ENCODE data around the gene RREB1.
"Not testable (repeated sequence)": the region's sequence is repeated elsewhere in the genome, so short reads cannot be mapped to it uniquely, and the experiment has no call there.

RREB1 gene

DNA sequence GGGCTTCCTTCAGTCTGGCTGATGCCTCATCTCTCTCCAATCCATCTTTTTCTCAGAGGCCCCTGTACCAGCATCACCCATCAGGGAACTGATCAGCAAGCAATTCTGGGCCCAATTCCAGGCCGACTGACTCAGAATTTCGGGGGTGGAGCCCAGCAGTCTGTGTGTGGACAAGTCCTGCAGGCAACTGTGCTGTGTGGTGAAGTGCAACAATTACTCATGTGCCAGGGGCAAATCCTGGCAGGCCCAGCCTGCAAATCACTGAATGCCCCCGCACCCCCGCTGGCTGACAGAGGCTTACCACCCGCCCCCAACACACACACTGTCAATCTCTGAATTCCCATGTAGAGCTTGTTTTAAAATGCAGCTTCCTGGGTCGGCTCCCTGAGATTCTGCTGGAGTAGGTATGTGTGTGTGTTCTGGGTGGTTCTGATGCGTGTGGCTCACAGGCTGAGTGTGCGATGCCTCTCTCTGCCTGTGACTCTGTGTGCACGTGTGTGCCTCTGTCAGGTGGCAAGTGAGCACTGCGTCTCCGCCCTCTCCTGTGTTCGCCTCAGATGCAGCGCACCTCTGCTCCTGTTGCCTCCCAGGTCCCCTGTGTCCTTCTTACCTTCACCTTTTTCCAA is 159.8 kb downstream of the RREB1 start:
- DNase-seq, result no peak

- no peak for DNase-seq
Measured at GRCh38 chr6:7268362-7268761, 160.6 kb downstream of the RREB1 start.

DNA sequence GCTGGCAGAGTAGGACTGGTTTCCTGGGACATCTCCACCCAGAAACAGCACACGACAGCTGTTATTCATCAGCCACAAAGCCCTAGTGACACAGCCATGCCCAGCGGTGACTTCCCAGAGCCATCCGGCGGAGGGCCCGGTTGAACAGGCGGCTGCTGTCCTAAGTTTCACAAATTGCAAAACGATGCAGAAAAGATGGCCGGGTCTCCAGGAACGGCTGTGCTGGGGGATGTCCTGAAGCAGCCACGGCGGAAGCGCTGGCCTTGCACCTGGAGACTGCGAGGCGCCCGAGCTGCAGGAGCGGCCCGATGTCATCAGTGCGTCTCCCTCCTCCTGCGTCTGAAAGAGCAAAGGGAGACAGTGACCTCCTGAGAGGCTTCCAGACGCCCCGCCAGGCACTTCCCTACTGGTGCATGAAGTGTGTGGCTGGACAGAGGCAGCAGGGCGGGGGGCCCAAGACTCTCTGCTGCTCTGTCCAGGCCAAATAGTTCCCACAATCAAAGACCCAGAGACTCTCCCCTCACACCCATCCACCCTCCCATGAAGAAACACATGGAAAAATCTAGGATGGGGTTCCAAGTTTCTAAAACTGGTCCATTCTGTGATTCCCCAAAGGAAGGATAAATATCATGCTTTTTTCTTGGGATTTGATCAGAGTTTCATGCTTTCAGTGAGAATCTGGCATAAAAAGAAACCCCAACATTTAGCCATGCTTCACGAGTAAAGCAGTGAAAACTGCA is 161.2 kb downstream of the RREB1 start:
- no peak for DNase-seq

DNA sequence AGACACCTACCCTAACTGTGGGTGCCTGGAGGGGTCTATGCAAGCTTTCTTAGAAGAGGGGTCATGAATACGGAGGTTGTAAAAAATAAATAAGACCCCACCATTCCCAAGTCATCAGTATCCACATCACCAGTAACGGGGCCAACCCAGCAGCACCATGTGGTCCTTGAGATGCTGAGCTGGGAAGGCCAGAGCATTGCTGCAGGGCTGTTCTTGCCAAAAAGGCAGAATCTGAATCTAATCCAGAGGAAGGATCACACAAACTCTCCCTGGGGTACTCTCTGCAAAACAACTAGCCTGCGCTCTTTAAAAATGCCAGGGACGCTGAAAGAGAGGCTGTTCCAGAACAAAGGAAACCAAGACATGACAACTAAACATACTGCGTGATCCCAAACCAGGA is 162.1 kb downstream of the RREB1 start:
- DNase-seq, result no peak

GRCh38 chr6:7270320-7271204 is 162.8 kb downstream of the RREB1 start:
- DNase-seq, result no peak

- DNase-seq, result no peak
Measured at GRCh38 chr6:7271205-7271534, 163.4 kb downstream of the RREB1 start.

- no peak for DNase-seq
Measured at GRCh38 chr6:7273709-7274108, 165.9 kb downstream of the RREB1 start.

DNA sequence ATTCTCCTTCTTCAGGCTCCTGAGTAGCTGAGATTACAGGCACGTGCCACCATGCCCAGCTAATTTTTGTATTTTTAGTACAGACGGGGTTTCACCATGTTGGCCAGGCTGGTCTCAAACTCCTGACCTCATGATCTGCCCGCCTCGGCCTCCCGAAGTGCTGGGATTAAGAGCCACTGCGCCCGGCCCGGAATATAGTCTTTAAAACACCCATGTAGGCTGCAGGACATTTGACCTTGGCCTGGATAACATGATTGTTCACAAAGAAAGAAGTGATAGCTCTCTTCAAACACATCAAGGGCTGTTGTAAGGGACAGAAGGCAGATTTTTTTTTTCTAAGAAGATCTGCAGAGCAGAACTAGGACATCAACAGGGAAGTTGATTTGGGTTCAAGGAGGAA is 166.8 kb downstream of the RREB1 start:
- DNase-seq, result not testable (repeated sequence)

GRCh38 chr6:7276199-7276524 is 168.4 kb downstream of the RREB1 start:
- no peak for DNase-seq

DNA sequence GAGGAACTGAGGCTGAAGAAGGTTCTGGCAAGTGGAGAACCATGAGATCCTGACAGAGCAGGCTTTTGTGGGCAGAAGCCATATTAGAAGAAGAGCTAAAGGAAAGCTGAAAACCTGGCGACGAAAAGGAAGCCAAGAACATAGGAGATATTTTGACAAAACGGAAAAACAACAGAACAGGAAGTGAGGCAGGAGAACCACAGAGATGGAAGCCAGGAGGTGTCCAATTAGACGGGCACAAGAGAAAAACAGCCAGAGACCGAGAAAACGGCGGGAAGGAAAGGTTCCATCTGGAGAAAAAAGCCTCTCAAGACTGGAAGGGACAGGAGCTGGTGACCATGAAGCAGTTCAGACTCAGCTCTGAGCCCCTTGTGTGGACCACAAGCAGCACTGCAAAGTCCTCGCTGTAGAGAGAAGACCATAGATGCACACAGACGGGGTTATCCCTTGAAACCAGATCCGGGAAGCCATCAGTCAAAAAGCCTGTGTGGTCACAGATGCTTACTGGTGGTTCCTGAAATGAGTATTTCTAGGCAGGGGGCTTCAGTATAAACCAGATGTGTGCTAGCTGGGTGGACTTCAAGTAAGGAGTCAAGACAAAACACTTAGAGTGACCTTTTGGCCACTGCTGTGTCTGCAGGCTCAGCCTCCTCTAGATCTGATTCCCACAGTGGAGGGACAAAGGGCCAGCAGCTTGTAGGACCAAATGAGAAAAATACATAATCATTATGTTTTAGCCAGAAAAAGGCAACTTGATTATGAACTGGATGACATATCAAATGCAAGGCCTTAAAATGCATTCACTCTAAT is 174.5 kb downstream of the RREB1 start:
- DNase-seq, result no peak

DNA sequence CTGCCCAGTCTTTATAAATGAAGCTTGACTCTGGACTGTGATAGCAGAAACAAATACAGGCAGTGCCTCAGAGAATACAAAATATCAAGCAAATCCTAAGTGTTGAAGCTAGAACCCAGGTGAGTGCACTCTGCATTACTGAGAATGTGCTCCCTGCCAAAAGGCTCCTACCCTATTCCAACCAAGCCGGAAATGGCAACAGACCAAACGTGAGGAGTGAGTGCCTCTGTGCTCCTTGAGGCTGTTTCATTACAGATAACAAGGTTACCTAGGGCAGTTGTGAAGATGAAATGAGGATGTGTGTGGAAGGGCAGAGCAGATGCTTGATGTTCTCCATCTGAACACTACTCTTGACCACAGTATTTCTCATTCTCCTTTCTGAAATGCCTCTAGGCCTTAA is 175.9 kb downstream of the RREB1 start:
- no peak for DNase-seq

DNA sequence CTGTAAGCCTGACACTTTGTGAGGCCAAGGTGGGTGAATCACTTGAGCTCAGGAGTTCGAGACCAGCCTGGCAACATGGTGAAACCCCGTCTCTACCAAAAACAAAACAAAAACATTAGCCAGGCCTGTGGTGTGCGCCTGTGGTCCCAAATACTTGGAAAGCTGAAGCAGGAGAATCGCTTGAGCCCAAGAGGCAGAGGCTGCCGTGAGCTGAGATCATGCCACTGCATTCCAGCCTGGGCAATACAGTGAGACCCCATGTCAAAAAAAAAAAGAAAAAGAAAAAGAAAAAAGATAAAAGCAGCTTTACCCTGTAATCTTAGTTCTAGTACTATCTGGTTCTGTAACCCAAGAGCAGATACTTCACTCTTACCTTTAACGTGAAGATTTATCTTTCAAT is 177.7 kb downstream of the RREB1 start:
- DNase-seq, result no peak

DNA sequence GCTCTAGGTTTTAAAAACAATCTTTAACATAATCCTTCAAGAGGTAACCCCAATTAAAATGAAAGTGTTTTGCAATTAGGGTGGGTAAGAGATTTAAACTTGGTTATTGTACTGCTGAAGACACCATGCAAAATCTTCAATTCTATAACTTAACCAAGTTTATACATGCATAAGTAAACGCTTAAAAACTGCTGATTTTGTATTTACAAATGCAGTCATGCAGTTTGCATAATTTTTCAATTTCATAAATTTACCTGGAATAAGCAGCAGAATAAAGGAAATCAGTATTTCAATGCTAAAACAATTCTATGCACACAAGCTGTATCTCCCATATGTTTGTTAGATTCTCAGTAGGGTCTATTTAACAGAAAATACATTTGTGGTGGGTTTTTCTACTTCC is 182.3 kb downstream of the RREB1 start:
- no peak for DNase-seq

GRCh38 chr6:7292596-7293255 is 185.0 kb downstream of the RREB1 start:
- DNase-seq, result no peak

DNA sequence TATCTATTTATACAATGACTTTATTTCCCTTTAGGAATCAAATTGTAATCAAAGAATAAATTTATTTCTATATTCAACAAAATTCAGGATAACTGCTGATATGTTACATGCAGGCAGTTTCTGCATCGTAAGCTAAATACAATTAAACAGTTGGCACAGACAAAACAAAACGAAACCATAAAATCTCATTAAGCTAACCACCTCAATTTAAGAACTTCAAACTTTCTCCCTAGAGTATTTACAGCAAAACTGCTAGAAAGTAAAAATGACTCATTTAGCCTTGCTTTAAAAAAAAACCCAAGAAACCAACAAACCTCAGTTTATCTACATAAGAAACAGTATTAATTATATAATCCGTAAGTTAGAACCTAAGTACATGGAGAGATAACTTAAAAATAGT is 188.2 kb downstream of the RREB1 start:
- DNase-seq, result no peak

DNA sequence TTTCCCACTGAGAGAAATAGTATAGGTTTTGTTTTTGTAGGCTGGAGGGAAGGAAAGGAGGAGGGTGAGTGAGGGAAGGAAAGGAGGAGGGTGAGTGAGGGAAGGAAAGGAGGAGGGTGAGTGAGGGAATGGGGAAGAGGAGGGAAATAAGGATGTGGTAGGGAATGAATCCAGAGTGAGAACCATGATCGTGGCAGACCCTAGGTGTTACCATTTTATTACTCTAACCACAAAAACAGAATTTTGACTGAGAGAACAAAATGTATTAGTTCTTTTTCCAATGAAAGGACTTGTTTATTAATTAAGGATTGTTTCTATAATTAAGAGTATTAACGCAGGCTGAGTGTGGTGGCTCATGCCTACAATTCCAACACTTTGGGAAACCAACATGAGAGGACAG is 188.8 kb downstream of the RREB1 start:
- DNase-seq, result no peak

DNA sequence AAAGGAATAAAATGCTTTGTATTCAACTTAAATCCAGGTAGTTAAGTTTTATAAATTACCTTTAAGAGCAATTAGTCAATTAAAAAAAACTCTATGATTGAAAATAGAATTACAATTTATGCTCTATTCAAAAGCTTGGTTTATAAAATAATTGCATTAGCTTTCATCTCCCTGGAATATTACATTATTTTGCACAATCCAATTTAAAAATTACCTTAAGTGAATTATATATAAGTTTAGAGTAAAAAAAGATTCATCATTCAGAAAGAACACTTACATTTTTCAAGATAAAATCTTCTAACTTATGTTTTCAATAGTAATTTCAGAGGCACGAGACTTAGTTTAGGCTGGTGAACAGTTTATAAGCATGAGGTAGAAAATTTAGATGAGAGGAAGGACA is 190.4 kb downstream of the RREB1 start:
- no peak for DNase-seq

DNA sequence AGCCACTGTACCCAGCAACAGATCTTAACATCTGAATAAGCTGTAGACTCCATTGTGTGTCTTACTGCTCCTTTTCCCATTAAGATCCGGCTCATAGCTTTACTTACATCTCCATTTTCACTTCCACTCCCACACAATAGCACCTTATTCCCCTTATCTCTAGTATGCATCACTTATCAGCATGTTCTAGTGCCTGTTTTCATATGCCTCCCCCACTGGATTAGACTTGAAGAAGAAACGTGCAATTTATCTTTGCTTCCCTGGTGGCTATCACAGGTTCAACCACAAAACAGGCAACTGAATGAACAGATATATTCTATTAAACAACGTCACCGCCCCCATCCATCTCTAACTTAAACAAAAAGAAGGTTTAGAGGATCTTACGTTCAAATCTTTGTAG is 193.2 kb downstream of the RREB1 start:
- DNase-seq, result no peak

Data from retina (tissue), 1 donor.